H4 (cell line): ENCODE data around the gene EXOC4. TPM values are rescaled to one million over a fixed set of nuclear protein-coding genes. Genes with fewer than 3 reads are reported as not detected.

Experiments used
- DNase-seq: peaks from one replicate; pipeline ENCODE4 v3.0.0-alpha.2; 2015; ENCODE audit warnings: low spot score
- total RNA-seq: library from RNA; depleted of rRNA; stranded (reverse); fragments of >200 nt; shearing (Covaris generic); gene quantifications from 2 replicates; pipeline ENCODE4 v1.2.3, GENCODE V29; 2014

EXOC4 gene
- total RNA-seq, 1 experiment from 2014 or later, result 54.3 TPM

DNA sequence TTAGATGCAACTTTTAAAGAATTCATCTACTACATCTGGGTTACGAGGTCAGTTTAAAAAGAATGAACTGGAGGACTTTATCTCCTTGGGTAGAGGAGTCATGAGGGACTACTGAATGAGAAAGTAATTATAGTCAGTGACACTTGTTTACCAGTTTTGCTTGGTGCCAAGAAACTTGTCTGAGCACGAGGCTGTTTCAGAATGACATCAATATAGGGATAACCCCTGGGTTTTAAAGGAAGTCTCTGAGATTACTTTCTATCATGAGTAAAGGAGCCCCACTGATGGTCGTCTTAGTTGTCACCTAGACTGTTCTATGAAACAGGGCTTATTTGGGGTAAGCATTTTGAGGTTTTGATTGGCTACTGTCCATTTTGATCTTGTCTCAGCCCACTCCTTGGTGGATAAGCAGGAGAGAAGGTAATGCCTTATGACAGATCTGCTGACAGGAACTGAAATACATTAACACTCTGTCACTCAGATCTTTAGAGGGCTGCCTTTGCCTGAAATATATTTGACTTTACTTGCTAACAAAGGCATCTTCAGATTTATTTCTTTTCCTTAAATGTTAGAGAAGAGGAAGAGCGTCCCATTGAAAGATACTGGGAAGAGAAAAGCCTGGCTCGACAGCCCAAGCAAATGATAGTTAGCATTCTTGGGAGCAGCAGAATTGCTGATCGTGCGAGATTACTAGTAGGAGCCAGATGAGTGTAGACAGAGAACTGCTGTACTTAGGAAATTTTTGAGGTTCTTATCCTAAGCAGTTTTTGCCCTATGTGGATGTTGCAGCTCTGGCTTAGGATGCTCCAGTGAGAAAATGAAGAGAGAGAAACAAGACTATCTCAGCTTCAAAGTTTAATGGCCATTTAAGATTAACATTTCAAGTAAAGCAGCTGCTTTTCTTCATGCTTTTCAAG, 575.1 kb downstream of the EXOC4 start:
- no peak for DNase-seq

DNA sequence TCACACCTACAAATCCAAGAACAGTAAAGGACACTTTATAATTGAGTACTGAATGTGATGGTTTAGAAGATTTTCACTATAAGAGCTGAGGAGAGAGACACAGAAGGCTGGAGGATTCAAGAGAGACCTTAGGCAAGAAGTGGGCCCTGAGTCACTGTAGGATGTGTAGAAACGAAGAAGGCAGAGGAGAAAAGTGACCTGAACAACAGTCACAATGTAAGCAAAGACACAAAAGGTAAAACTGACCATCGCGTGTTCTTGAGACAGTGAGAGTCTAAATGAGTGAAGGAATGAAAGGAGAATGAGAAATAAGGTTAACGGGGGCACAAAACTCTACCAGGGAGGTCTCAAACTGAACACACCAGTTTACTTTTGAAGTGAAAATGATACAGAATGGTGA, 576.0 kb downstream of the EXOC4 start:
- no peak for DNase-seq

DNA sequence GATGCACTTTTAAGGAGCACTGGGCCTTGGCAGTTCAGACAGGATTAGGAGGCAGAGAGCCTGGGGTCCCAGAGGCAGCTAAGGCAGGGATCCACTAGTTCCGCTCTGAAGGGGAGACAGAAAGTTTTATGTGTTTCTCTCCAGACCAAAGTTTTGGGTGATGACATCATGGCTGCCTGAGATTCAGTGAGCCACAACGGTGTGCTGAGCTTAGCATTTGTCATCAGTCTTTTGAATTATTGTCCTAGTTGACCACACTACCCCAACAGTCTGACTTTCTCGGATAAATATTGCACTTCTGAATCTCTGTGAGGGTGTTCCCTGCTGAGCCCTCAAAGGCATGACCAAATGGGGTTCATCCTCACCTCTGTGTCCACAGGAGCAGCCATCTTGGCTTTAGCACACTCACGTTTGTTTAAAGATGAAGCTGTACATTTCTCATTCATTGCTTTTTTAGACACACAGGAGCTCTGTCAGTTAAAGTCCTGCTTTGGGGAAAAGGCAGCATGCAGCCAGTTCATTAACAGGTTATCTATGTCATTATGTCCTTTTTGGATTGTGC, 576.5 kb downstream of the EXOC4 start:
- DNase-seq, result peak; percentile 14

DNA sequence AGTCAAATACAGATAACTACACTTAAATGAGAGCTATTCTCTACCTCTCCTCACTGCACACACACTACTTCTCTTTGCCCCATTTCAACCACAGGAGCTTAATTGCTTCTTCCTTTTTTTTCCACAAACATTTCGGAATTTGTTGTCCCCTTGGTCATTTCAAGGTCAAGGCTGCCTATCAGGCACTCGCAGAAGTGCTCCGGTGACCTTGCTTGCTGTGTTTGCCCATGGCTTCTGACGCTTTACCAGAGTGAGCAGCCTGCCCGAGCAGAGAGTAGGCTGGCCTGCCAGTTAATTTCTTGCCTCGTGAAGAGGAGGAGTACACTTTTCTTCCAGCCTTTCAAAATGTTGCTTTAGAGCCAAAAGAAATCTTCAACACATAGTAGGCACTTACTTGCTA, 577.2 kb downstream of the EXOC4 start:
- DNase-seq, result no peak

DNA sequence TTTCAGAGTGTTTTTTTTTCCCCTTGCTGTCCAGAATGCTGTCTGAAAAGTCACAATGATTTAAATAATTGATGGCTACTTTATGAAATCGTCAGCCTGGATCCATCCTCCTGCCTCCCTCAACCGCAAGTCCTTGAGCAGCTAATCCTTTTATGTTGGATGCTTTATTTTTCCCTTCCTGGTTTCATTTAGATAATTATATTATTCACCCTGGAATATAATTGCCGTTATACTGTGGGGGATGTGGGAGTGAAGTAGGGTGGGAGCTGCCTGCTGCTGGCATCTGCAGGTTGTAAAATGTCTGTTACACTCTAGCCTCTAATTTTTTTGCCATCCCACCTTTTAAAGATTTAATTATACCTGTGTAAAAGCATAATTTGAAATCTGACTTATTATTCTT, 583.8 kb downstream of the EXOC4 start:
- no peak for DNase-seq

DNA sequence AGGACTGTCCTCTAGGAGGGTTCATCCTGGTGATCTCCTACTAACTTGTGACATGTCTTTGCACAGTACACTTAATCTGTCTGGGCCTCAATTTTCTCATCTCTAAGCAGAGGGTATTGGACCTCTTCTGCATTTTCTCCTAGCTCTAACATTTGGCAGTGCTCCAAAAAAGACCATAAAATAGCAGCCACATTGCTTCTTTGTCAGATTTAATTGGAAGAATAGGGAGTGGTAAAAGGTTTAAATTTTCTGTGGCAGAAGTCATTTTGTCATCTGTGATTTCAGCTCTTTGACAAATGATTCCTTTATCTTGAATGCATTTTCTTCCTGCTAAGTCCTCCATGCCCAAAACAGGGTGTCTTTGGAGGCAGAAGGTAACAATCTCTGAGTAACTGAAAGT, 584.3 kb downstream of the EXOC4 start:
- DNase-seq, result no peak

DNA sequence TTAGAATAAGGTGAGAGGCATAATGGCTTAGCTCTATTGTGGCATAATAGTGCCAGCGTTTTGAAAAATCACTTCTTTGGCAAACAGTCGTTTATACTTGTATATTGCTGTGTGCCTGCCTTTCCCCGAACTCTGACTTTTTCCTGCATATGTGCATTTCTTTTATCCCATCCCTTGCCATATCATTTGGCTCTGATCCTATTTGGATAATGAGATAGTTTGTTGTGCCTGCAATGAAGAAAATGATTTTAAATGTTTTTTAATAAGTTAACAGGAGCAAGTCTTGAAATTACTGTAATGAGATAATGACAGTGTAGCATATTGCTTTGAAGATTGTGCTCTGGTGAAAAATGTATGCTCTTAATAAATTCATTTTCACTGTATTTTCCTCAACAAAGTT, 586.2 kb downstream of the EXOC4 start:
- DNase-seq, result no peak

DNA sequence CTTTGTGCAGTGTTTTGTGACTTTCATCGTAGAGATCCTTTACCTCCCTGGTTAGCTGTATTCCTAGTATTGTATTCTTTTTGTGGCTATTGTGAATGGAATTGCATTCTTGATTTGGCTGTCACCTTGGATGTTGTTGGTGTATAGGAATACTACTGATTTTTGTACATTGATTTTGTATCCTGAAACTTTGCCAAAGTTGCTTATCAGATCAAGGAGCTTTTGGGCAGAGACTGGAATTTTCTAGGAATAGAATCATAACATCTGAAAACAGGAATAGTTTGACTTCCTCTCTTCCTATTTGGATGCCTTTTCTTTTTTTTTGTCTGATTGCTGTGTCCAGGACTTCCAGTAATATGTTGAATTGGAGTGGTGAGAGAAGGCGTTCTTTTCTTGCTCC, 590.5 kb downstream of the EXOC4 start:
- no peak for DNase-seq

DNA sequence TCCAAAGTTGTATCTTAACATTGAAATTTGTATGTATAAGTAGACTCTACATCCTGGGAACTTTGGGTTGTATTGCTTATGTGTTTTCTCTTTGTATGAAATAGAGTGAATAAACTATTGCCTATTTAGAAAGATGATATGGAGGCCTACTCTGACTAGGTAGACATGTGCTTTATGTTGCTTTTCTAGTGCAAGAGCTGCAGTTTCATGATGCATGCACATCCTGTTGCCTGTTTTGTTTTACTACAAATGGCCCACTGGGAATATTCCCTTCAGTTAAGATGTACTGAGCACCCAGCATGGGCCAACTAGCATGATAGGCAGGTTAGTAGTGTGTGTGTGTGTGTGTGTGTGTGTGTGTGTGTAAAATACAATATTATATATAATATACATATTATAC, 592.1 kb downstream of the EXOC4 start:
- no peak for DNase-seq

DNA sequence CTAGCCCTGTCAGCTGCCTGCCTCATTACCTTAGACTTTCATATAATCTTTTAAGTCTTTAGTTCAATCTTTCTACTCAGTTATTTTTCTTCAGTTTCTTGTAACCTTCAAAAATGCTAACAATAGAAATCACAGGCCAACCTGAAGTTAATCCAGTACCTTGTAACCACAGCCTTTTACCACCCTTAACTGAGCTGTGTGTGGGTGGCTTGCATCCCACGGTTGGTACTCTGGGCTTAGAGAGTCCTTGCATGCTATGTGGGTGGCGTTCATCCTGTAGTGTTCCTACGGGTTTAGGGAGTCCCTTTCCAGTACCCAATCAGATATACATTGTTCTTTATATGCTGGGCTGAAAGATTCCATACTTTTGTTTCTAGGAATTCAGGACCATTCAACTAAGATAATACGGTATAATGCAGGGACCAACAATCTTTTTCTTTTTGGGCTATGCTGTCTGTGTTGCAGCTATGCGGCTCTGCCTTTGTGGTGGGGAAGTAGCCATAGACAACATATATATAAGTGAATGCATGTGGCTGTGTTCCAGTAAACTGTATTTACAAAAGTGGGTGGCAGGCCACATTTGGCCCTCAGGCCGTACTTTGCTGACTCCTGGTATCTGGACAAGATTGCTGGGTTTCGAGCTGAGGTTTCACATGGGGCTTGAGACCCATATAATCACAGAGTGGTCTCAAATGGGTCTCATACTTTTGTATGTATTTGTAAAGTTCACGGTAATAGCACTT, 593.5 kb downstream of the EXOC4 start:
- DNase-seq, result no peak

DNA sequence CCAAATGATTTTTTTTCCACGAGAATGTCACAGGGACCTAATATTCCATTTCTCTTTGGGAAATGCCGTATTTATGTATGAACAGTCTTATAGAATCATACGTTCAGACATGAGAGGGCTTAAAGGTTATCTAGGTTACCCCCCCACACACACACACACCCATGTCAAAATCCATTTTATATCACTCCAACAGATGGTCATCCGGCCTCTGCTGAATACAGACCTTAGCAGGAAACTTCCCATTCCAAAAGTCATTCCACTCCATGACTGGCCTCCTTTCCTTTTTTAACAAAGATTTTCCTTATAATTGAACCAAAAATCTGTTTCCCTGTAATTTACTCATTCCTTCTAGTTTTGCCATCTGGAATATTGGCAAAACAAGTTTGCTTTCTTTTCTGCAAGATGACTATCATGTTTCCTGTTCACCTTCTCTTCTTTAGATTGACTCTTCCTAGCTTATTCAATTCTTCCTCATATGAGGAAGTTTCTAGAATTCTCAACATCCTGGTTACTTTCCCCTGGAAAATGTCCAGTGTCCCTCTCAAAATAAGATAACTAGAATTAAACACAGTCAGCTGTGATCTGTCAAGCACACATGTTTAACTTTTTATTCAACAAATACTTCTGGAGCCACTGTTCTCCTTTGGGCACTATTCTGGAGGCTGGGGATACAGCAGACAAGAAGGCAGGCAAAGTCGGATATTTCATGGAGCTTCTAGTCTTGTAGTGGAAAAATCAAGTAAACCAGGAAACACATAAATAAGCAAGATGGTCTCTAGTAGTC, 597.8 kb downstream of the EXOC4 start:
- no peak for DNase-seq

DNA sequence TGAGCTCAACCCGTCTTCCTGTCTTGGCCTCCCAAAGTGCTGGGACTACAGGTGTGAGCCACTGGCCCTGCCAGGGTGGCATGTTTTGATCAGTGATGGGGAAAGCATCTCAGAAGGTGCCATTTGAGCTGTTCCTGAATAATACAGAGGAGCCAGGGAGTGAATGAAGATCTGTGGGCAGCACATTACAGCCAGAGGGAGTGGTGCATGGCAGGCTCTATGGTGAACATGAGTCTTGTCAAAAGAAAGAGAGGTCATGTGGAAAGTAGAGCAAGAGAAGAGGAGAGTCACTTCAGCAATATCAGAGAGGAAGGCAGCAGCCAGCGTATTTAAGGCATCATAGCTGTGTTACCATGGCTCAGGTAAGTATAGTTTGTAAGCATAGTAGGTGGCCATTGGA, 598.5 kb downstream of the EXOC4 start:
- DNase-seq, result no peak

DNA sequence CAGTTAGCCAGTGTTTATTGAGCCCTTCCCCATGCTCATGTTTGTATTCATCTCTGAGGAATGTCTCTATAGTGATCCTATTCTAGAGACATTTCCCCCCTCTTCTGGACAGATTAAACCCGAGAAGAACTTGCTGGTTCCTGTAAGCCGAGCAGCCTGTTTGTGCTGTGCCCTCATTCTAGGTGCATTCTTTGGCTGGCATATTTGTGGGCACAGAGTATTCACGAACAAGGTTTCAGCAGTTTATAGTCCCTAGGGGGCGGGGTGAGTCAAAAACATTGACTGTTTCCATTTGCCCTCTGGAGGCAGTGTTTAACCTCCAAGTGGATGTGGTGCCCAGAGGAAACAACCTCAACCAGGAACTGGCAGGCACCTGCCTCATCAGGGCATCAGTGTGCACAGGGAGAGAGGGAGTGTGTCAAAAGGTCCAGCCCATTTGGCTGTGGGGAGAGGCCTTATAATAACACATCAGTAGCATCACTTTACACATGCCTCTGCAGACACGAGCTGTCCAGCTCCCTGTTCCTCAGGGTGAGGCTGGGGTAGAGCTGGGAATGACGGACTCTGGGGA, 600.9 kb downstream of the EXOC4 start:
- peak; percentile 97 for DNase-seq

DNA sequence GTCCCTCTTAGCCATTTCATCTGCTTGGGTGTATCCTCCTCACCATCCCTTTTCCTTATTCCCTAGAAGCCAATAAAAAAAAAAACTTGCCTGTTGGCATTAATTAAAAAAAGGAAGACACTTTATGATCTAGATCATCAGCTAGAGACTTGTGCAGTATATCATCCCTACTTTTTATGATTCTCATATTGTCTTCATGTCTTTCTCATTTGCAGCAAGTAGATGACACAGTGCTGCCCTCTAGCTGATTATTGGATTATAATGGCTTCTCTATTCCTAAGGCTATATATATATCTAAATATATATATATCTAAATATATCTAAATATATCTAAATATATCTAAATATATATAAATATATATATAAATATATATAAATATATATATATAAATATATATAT, 601.9 kb downstream of the EXOC4 start:
- DNase-seq, result peak; percentile 47

DNA sequence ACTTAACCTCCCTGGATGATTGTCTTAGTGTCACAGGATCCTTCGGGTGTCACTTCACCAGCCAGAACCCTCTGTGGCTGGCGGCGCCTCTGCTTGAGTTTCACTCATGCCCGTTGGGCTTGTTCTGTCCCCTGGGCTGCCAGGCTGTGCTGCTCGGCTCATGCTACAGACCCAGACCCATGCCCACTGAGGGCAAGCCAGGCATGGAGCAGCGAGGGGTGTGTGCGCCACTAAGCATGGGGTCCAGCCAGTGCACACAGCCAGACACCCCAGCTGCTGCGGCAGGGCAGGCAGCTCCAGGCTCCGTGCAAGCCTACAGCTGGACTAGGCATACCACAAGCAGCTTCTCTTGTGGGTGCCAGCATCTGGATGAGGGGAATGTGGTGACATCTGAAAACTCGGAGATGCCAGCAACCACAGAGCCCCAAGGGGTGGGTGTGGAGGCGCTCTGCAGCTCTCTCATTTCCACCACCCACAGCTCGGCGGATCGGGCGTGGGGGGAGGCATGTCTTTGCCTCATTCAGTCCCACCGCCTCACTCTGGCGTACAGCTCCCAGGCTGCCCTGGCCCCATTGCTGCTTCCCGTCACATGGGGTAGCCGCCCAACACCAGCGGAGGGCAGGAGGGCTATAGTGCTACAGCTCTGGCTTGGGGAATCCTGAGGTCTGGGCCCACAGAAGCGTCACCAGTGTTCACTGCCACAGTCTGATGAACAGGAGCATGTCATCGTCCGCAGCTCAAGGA, 604.7 kb downstream of the EXOC4 start:
- no peak for DNase-seq

DNA sequence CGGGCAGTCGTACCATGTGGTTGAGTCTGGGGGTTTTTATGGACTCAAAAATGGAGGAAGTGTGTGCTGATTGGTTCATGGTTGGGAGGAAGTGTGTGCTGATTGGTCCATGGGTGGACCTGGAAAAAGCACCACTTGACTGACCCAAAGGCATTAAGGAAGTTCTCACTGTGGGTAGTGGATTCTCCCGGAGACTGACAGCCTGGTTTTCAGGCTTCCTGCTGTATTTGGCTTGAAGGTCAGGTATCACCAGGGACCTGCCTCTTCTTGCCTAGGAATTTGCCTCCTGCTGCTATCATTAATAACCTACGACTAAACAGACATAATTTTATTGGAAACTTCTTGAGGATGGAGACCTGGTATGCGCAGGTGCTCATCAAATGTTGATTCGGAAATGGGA, 605.4 kb downstream of the EXOC4 start:
- no peak for DNase-seq

DNA sequence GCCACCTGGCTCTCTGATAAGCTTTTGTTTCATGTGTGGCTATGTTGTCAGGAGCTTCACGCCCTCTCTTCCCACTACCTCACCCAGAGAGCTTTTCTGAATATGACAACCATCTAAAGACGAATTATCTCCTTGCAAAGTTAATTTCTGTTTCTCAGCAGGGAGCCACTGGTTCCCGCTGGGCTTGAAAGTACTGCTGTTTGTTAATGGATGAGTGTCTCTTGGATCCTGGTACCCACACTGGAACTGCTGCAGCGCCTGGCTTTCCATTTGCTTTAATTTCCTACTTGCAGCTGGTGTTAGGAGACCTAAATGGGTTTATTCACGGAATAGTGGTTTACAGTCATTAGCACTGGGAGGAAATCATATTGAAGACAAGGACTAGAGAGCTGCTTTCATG, 606.4 kb downstream of the EXOC4 start:
- no peak for DNase-seq

DNA sequence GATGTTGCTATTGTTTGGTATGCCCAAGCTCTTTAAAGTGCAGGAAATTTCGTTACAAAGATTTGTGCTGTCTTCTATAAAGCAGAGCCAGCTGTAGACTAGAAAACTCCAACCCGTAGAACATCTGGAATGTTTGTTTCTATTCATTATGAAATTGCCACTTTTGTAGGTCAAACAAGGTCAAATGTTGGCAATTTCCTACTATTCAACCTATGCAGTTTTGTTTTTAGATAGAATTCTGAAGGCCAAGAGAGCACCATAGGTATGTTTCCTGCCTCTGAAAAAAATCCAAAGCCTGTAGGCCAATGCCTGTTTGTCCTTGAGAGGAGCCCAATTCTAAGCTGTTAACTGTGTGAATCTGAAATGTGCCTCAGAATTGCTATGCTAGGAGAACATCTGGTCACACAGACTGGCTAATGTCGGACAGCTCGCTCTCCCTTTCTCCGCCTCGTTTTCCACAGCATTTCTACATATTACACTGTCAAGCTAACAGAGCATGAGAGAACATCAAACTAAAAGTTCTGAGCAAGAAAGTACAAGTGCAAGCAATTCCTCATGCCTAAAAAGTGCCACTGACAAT, 607.1 kb downstream of the EXOC4 start:
- DNase-seq, result no peak

DNA sequence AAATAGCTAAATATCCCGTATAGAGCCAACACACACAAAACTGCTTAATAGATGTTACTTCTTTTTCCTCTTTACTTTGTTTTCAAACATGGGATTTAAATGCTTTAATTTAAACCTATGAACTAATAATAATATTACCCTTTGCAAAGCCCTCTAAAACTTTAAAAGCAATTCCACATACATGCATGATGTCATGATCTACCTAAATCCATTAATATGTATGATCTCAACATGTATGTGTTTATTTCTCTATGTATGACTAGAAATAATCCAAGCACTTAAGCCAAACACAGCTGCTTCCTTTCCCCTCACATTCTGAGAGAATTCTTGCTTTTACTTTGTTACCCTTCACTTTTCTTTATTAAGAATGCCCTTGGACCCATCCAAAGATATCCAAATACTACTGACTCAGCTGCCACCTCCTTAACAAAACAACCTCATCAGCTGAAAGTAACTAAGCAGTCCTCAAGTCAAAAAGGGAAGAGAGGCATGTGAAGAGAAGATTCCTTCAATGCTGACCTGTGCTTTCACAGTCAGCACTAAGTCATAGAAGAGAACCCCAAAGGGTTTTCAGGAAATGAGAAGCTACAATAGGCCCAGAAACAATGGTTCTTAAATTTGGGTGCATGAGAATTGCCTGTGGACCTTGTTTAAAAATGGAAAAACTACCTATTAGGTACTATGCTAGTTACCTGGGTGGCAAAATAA, 607.9 kb downstream of the EXOC4 start:
- DNase-seq, result no peak

DNA sequence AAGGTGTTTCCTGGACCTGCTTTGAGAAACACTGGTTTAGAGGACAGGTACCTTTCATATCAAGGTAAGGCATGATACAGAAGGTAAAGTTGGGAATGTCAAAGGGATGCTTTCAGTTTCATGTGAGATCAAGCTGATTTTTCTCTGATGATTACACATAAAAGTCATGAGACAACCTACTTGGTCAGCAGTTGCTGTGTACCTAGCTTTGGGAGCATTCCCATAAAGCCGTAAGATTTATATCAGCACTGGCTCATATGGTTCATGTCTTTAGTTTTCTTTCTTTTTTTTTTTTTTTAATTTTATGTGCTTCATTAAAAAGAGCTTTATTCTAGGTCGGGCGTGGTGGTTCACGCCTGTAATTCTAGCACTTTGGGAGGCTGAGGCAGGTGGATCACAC, 609.0 kb downstream of the EXOC4 start:
- DNase-seq, result no peak
